ENCODE measurements around the gene ZNF536.
"Not testable (repeated sequence)": the region's sequence is repeated elsewhere in the genome, so short reads cannot be mapped to it uniquely, and the experiment has no call there.

Gene ZNF536

GRCh38 chr19:30443531-30444252 lies 71.5 kb downstream of the ZNF536 start:
- no peak for DNase-seq (ENCODE audit: low read depth in 2 of 3, low spot score in 2 of 3)

GRCh38 chr19:30444253-30444671 lies 72.1 kb downstream of the ZNF536 start:
- DNase-seq (ENCODE audit: low read depth in 2 of 3, low spot score in 2 of 3) = no peak

- no peak for DNase-seq (ENCODE audit: low read depth in 2 of 3, low spot score in 2 of 3)
Observed at GRCh38 chr19:30444686-30445232, 72.6 kb downstream of the ZNF536 start.

GRCh38 chr19:30445385-30445784 lies 73.2 kb downstream of the ZNF536 start:
- no peak for DNase-seq (ENCODE audit: low read depth in 2 of 3, low spot score in 2 of 3)

GRCh38 chr19:30446120-30446519 lies 73.9 kb downstream of the ZNF536 start:
- not testable (repeated sequence) for DNase-seq (ENCODE audit: low read depth in 2 of 3, low spot score in 2 of 3)

- no peak for DNase-seq (ENCODE audit: low read depth in 2 of 3, low spot score in 2 of 3)
Observed at GRCh38 chr19:30446850-30447552, 74.8 kb downstream of the ZNF536 start.

GRCh38 chr19:30447553-30447870 lies 75.3 kb downstream of the ZNF536 start:
- no peak for DNase-seq (ENCODE audit: low read depth in 2 of 3, low spot score in 2 of 3)

- DNase-seq (ENCODE audit: low read depth in 2 of 3, low spot score in 2 of 3) = no peak
Observed at GRCh38 chr19:30448386-30449077, 76.3 kb downstream of the ZNF536 start.

- DNase-seq (ENCODE audit: low read depth in 2 of 3, low spot score in 2 of 3) = no peak
Observed at GRCh38 chr19:30449078-30449590, 77.0 kb downstream of the ZNF536 start.

- DNase-seq (ENCODE audit: low read depth in 2 of 3, low spot score in 2 of 3) = no peak
Observed at GRCh38 chr19:30449673-30450072, 77.5 kb downstream of the ZNF536 start.

GRCh38 chr19:30450100-30450499 lies 77.9 kb downstream of the ZNF536 start:
- DNase-seq (ENCODE audit: low read depth in 2 of 3, low spot score in 2 of 3) = no peak

- no peak for DNase-seq (ENCODE audit: low read depth in 2 of 3, low spot score in 2 of 3)
Observed at GRCh38 chr19:30450835-30451321, 78.7 kb downstream of the ZNF536 start.

- DNase-seq (ENCODE audit: low read depth in 2 of 3, low spot score in 2 of 3) = no peak
Observed at GRCh38 chr19:30452931-30453330, 80.7 kb downstream of the ZNF536 start.

- no peak for DNase-seq (ENCODE audit: low read depth in 2 of 3, low spot score in 2 of 3)
Observed at GRCh38 chr19:30453743-30454142, 81.6 kb downstream of the ZNF536 start.

GRCh38 chr19:30455881-30456280 lies 83.7 kb downstream of the ZNF536 start:
- DNase-seq (ENCODE audit: low read depth in 2 of 3, low spot score in 2 of 3) = no peak

GRCh38 chr19:30457484-30457883 lies 85.3 kb downstream of the ZNF536 start:
- no peak for DNase-seq (ENCODE audit: low read depth in 2 of 3, low spot score in 2 of 3)

GRCh38 chr19:30459859-30460258 lies 87.7 kb downstream of the ZNF536 start:
- no peak for DNase-seq (ENCODE audit: low read depth in 2 of 3, low spot score in 2 of 3)

GRCh38 chr19:30464162-30464561 lies 92.0 kb downstream of the ZNF536 start:
- DNase-seq (ENCODE audit: low read depth in 2 of 3, low spot score in 2 of 3) = no peak

GRCh38 chr19:30466598-30466997 lies 94.4 kb downstream of the ZNF536 start:
- not testable (repeated sequence) for DNase-seq (ENCODE audit: low read depth in 2 of 3, low spot score in 2 of 3)

GRCh38 chr19:30467239-30467638 lies 95.1 kb downstream of the ZNF536 start:
- DNase-seq (ENCODE audit: low read depth in 2 of 3, low spot score in 2 of 3) = no peak

GRCh38 chr19:30469774-30470173 lies 97.6 kb downstream of the ZNF536 start:
- DNase-seq (ENCODE audit: low read depth in 2 of 3, low spot score in 2 of 3) = no peak

- DNase-seq (ENCODE audit: low read depth in 2 of 3, low spot score in 2 of 3) = no peak
Observed at GRCh38 chr19:30471441-30471840, 99.3 kb downstream of the ZNF536 start.
